Fibroblast of gingiva (primary cell): ENCODE measurements around the gene RAB12.
A peak's percentile ranks its signal among the peaks of the same experiment; 100 is the strongest.

Experiments used
- DNase-seq: peaks from one replicate; pipeline ENCODE4 v3.0.0-alpha.2; 2011; ENCODE audit warnings: low read depth

The RAB12 gene

GRCh38 chr18:8685141-8685913, 76.1 kb downstream of the RAB12 start:
- peak; percentile 52 for DNase-seq

GRCh38 chr18:8685914-8686216, 76.6 kb downstream of the RAB12 start:
- no peak for DNase-seq

- DNase-seq = no peak
These were observed 77.4 kb downstream of the RAB12 start for GRCh38 chr18:8686611-8687010.

GRCh38 chr18:8688216-8688800, 79.1 kb downstream of the RAB12 start:
- DNase-seq = no peak

GRCh38 chr18:8688816-8689215, 79.6 kb downstream of the RAB12 start:
- no peak for DNase-seq
